T-helper 1 cell treated with Interleukin-12 subunit alpha and Interleukin-12 subunit beta and Interleukin-4 antibody, amounts not matched to agents 30 μg/mL and 1 μg/mL, for 36 hours (primary cell): Measurements from ENCODE around the gene AP2B1.
A peak's percentile ranks its signal among the peaks of the same experiment; 100 is the strongest.

Experiments
- H3K27ac Mint-ChIP-seq: one replicate; pipeline ENCODE4 v1.8.0; 2021; ENCODE audit warnings: mild to moderate bottlenecking, mixed read lengths
- H3K27me3 Mint-ChIP-seq: one replicate; pipeline ENCODE4 v1.8.0; 2021; ENCODE audit warnings: low read depth, mixed read lengths
- H3K36me3 Mint-ChIP-seq: one replicate; pipeline ENCODE4 v1.8.0; 2021; ENCODE audit warnings: low read depth, mixed read lengths
- H3K4me1 Mint-ChIP-seq: one replicate; pipeline ENCODE4 v1.8.0; 2021; ENCODE audit warnings: low read depth, mixed read lengths
- H3K4me3 Mint-ChIP-seq: one replicate; pipeline ENCODE4 v1.8.0; 2021; ENCODE audit warnings: mild to moderate bottlenecking, moderate library complexity, mixed read lengths
- H3K9me3 Mint-ChIP-seq: one replicate; pipeline ENCODE4 v1.8.0; 2021; ENCODE audit warnings: mixed read lengths

AP2B1 gene

DNA sequence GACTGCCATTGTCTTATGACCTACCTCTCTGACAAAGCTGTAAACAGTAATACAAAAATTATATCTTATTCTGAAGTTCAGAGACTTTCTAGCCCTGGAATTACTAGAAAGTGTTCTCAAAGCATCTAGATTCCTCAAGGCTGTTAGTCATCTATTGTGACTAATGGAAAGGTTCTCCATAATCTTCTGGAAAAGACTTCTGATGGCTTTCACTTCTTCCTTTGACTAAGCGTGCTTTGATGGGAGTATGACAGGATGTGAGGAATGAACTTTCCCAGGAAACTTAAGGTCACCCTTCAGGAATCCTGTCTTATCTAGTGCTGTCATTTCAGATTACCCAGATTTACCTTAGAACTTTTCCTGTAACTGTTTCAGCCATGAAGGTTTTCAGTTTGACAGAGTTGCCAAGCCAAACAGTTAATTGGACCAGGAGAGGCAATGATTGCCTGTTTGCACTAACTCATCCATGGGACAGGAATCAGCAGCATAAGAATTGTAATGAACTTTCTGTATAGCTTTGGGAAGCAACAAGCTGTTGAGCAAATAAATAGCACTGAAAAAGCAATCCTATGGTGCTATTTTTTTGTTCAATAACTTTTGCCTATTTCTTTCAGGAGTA lies 43.5 kb downstream of the AP2B1 start:
- no peak overlapping the region for H3K4me3 Mint-ChIP-seq
- peaks cover 28% of the 10 kb centered on the region for H3K36me3 Mint-ChIP-seq
- no peak overlapping the region for H3K27ac Mint-ChIP-seq
- no peaks in the 10 kb centered on the region for H3K9me3 Mint-ChIP-seq
- peaks cover 5% of the 10 kb centered on the region for H3K4me1 Mint-ChIP-seq
- no peaks in the 10 kb centered on the region for H3K27me3 Mint-ChIP-seq

DNA sequence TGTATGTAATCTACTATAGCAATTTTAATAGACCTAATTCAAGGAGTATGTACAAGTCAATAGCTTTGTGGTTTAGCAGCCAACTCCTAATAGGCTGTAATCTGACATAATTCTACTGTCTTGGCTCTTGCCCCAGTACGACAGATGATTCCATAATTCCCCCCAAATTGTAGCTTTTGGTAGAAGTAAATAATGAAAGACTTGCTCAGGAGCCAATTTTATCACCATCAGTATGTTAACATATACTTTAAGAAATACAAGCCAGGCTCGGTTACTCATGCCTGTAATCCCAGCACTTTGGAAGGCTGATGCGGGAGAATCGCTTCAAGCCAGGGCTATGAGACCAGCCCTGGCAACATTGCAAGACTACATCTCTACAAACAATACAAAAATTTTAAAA lies 53.9 kb downstream of the AP2B1 start:
- H3K4me1 Mint-ChIP-seq, result peaks cover 4% of the 10 kb centered on the region
- no peak overlapping the region for H3K4me3 Mint-ChIP-seq
- no peaks in the 10 kb centered on the region for H3K27me3 Mint-ChIP-seq
- H3K27ac Mint-ChIP-seq, result no peak overlapping the region
- no peaks in the 10 kb centered on the region for H3K9me3 Mint-ChIP-seq
- peaks cover 35% of the 10 kb centered on the region for H3K36me3 Mint-ChIP-seq

DNA sequence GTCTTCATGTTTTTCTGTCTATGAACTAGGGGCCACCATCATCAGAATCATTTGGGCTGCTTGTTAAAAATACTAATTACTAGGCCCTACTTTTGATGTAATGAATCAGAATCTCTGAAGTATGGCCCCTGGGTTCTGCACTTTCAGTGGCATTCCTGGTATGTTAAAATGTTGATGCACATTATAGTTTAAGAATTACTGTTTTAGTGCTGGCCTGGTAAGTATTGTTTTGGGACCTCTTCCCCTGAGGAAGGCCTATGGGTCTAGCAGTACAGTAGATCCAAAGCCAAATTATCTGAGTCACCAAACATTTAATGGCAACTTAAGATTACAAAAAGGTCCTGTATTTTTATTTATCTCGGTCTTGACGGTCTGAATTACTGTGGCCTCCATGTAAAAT lies 58.8 kb downstream of the AP2B1 start:
- H3K4me1 Mint-ChIP-seq, result peaks cover 1% of the 10 kb centered on the region
- no peak overlapping the region for H3K27ac Mint-ChIP-seq
- peaks cover 30% of the 10 kb centered on the region for H3K36me3 Mint-ChIP-seq

DNA sequence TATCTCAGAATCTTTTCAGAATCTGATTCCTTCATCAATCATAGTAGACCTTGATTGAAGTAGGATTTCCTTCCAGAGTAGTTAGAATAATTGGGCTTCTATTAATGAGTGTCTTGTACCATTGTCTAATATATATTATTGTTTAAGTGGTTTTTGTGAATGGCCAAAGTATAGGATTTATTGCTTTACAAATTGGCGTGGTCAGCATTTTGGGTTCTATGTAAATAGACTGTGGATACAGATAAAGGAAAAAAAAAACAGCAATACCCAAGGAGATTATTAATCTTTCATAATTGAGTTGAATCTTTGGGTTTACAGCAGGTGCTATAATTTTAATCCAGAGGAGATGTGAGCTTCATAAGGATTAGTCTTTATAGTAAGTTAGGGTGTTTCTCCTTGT lies 64.3 kb downstream of the AP2B1 start:
- Mint-ChIP-seq H3K9me3 (no peaks in the 10 kb centered on the region), H3K36me3 (peaks cover 33% of the 10 kb centered on the region), H3K27ac (no peak overlapping the region), H3K4me3 (no peak overlapping the region), H3K27me3 (no peaks in the 10 kb centered on the region), H3K4me1 (peaks cover 2% of the 10 kb centered on the region)

More for the DNA sequence above, 58.8 kb downstream of the AP2B1 start:
- no peaks in the 10 kb centered on the region for H3K27me3 Mint-ChIP-seq
- H3K4me3 Mint-ChIP-seq, result no peak overlapping the region
- no peaks in the 10 kb centered on the region for H3K9me3 Mint-ChIP-seq

DNA sequence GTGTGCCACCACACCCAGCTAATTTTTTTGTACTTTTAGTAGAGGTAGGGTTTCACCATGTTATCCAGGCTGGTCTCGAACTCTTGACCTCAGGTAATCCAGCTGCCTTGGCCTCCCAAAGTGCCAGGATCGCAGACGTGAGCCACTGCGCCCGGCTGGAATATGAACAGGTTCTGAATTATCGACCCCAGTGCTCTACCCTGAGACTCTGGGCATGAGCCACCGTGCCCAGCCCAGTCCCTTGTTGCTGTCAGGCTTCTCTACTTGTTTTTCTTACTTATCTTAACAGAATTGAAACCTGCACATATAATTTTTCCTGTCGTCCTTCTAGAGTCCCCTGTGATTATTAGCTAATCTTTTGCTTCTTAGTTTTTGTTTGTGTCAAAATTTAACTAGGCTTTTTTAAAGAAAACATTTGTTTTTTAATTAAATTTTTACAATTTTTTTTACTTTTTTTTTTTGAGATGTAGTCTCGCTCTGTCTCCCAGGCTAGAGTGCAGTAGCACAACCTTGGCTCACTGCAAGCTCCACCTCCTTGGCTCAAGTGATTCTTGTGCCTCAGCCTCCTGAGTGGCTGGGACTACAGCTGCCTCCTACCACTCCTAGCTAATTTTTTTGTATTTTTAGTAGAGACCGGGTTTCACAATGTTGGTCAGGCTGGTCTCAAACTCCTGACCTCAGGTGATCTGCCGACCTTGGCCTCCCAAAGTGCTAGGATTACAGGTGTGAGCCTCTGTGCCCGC lies 66.7 kb downstream of the AP2B1 start:
- no peak overlapping the region for H3K4me3 Mint-ChIP-seq
- peaks cover 32% of the 10 kb centered on the region for H3K36me3 Mint-ChIP-seq
- no peaks in the 10 kb centered on the region for H3K9me3 Mint-ChIP-seq
- H3K27ac Mint-ChIP-seq, result no peak overlapping the region
- H3K4me1 Mint-ChIP-seq, result peaks cover 2% of the 10 kb centered on the region
- H3K27me3 Mint-ChIP-seq, result no peaks in the 10 kb centered on the region

DNA sequence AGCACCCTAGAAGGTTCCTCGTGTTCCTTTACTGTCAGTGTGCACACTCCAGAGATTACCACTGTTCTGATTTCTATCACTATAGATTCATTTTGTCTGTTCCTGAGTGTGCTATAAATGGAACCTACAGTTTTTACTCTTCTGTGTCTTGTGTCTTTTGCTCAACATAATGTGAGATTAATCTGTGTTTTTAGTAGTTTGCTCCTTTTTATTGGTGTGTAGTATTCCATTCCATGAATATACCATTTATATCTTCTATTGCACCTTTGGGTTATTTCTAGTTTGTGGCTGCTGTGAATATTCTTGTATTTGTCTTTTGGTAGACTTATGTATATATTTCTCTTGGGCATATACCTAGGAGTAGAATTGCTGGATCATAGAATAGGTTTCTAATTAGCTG lies 68.2 kb downstream of the AP2B1 start:
- Mint-ChIP-seq H3K4me3 (no peak overlapping the region), H3K9me3 (no peaks in the 10 kb centered on the region), H3K27ac (no peak overlapping the region), H3K4me1 (peaks cover 6% of the 10 kb centered on the region), H3K36me3 (peaks cover 39% of the 10 kb centered on the region), H3K27me3 (no peaks in the 10 kb centered on the region)

DNA sequence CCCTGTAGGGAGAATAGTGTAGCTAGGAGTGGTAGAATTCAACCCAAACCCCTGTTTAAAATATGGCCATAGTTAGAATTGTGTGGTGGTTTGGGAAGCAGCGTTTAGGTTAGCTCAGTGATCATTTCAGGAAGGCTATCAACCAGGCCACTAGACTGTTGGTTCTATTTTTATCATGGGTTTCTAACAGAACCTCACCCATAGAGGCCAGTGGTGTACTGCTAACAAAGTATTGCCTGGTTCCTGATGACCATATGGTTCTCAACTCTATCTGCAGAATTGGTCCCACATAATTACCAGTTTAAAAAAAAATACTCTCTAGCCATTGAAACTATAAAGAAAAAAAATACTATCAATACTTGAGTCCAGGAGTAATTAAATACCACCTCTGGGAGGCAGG lies 73.8 kb downstream of the AP2B1 start:
- peaks cover 3% of the 10 kb centered on the region for H3K4me1 Mint-ChIP-seq
- peaks cover 33% of the 10 kb centered on the region for H3K36me3 Mint-ChIP-seq
- H3K27ac Mint-ChIP-seq, result no peak overlapping the region
- H3K27me3 Mint-ChIP-seq, result no peaks in the 10 kb centered on the region
- no peaks in the 10 kb centered on the region for H3K9me3 Mint-ChIP-seq
- no peak overlapping the region for H3K4me3 Mint-ChIP-seq

DNA sequence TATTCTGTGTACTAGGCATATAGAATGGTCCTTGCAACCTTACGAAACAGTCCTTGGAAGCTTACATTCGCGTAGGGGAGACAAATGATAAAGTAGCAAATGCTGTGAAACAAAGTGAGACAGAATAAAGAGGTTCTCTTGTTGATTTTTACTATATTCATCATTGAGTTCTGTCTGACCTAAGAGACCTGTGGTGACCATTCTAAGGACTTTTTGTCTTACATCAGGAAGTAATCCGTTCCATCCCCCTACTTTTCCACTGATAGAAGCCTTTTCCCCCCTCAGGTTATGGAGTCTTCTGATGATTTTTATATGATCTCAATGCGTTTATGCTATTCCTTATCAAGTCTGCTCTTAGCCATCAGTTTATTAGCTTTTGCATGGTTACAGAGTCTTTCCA lies 77.6 kb downstream of the AP2B1 start:
- Mint-ChIP-seq H3K4me3 (no peak overlapping the region), H3K36me3 (peaks cover 22% of the 10 kb centered on the region), H3K27ac (no peak overlapping the region)

DNA sequence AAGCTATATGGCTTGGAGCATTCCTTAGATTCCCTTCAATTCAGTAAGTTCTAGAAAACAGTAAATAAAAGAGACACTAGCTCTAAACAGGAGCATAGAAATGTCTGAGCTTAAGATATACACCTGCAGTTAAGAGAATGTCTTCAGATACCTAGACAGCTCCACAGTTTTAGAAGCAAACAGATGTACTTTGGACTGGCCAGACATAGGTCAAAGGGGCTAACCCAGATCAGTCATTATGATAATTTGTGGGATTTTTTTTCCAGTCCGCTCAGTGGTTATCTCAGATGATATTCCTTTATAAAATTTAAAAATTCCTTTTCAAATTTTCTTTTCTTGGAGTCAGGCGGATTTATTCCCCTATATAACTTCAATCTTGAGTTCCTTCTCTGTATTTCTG lies 78.5 kb downstream of the AP2B1 start:
- no peak overlapping the region for H3K27ac Mint-ChIP-seq
- H3K9me3 Mint-ChIP-seq, result no peaks in the 10 kb centered on the region
- peaks cover 20% of the 10 kb centered on the region for H3K36me3 Mint-ChIP-seq
- H3K4me1 Mint-ChIP-seq, result no peaks in the 10 kb centered on the region
- H3K4me3 Mint-ChIP-seq, result no peak overlapping the region
- H3K27me3 Mint-ChIP-seq, result no peaks in the 10 kb centered on the region

More for the DNA sequence above, 77.6 kb downstream of the AP2B1 start:
- H3K9me3 Mint-ChIP-seq, result no peaks in the 10 kb centered on the region
- H3K27me3 Mint-ChIP-seq, result no peaks in the 10 kb centered on the region
- no peaks in the 10 kb centered on the region for H3K4me1 Mint-ChIP-seq

DNA sequence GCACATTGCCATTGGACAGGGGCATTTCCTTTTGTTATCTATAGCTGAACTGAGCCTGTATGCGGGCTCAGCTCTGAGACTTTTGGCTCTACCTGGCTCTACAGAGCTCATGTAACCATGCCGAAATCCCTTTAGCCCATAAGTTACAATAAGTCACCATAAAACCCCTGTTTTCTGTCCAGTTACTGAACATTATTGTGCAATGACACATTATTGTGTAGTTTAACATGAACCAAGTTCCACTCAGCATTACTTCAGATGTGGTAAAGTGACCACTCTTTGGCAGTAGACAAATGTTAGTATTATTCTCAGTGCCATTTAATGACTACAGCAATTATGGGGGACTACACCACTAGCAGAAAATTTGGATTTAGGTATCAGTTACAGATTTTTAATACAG lies 78.9 kb downstream of the AP2B1 start:
- Mint-ChIP-seq H3K27ac (no peak overlapping the region), H3K9me3 (no peaks in the 10 kb centered on the region), H3K27me3 (no peaks in the 10 kb centered on the region), H3K4me3 (no peak overlapping the region), H3K36me3 (peaks cover 24% of the 10 kb centered on the region), H3K4me1 (no peaks in the 10 kb centered on the region)

DNA sequence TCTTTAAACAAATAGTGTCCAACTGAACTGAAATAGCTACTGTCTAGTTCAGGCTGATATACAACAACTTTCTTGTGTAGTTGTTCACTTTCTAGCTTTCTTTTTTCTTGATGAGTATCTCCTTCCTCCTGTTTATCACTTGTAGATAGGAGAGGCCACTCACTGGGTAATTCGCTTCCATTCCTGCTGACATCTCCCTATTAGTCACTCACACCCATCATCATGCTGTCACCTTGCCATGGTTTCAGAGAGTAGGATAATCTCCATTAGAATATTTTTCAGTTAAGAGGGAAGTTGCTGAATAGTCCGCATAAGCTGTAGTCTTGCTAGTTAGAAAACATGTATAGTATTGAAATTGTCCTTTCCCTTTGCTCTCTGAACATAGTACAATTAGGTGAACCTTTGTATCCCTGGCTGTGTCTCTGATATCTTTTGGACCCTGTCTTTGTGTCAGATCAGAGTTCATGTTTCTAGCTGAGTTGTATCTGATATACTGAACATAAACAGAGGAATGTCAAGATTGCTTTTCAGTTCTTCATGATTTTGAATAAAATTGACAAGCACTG lies 79.9 kb downstream of the AP2B1 start:
- no peak overlapping the region for H3K4me3 Mint-ChIP-seq
- H3K4me1 Mint-ChIP-seq, result peaks cover 2% of the 10 kb centered on the region
- no peaks in the 10 kb centered on the region for H3K9me3 Mint-ChIP-seq
- H3K27ac Mint-ChIP-seq, result no peak overlapping the region
- peaks cover 32% of the 10 kb centered on the region for H3K36me3 Mint-ChIP-seq
- H3K27me3 Mint-ChIP-seq, result no peaks in the 10 kb centered on the region

DNA sequence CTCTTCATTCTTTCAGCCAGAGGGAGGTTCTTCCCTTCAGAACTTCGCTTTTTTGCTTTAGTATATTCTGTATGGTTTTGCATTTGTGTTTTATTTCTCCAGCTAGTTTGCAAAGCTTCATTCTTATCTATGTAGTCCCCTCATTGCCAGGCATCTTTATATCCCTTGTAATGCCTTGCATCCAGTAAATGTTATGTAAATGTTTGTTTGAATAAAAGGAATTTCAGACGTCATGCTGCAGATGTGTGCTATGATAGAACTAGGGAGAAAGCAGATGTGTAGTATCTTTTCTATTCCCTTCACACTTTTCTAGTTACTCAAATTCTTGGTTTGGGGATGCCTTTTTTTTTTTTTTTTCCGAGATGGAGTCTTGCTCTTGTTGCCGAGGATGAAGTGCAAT lies 81.7 kb downstream of the AP2B1 start:
- no peak overlapping the region for H3K27ac Mint-ChIP-seq
- peaks cover 2% of the 10 kb centered on the region for H3K4me1 Mint-ChIP-seq
- no peaks in the 10 kb centered on the region for H3K27me3 Mint-ChIP-seq
- no peak overlapping the region for H3K4me3 Mint-ChIP-seq
- no peaks in the 10 kb centered on the region for H3K9me3 Mint-ChIP-seq
- H3K36me3 Mint-ChIP-seq, result peaks cover 36% of the 10 kb centered on the region

DNA sequence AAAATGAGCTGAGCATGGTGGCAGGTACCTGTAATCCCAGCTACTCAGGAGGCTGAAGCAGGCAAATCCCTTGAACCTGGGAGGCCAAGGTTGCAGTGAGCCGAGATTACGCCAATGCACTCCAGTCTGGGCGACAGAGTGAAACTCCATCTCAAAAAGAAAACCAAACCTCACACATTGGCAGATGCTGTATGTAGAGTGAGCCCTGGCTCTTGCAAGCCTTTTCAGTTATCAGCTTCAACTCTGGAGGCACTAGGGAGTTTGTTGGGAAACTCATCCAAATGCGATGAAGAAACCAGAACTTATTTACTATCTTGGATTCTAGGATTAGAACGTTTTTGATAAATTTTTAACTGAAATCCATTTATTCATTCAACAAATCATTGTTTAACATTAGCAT lies 87.4 kb downstream of the AP2B1 start:
- no peaks in the 10 kb centered on the region for H3K9me3 Mint-ChIP-seq
- H3K4me3 Mint-ChIP-seq, result no peak overlapping the region
- H3K27ac Mint-ChIP-seq, result no peak overlapping the region
- peaks cover 17% of the 10 kb centered on the region for H3K4me1 Mint-ChIP-seq
- no peaks in the 10 kb centered on the region for H3K27me3 Mint-ChIP-seq
- H3K36me3 Mint-ChIP-seq, result peaks cover 45% of the 10 kb centered on the region

DNA sequence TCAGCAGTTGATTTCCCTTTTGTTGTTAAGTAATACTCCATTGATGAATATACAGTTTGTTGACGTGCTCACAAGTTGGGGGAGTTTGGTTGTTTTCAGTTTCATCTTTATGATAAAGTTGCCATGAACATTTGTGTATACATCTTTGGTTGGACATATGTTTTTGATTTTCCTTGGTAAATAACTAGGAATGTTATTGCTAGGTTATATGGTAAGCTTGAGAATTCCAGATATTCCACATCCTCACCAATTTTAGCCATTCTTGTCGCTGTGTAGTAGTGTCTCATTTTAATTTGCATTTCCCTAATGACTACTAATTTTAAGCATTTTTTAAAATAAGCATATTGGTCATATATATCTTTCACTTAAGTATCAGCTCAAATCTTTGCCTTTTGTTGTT lies 89.3 kb downstream of the AP2B1 start:
- Mint-ChIP-seq H3K4me1 (peaks cover 17% of the 10 kb centered on the region), H3K27ac (no peak overlapping the region), H3K9me3 (no peaks in the 10 kb centered on the region), H3K27me3 (no peaks in the 10 kb centered on the region), H3K36me3 (peaks cover 35% of the 10 kb centered on the region), H3K4me3 (no peak overlapping the region)

DNA sequence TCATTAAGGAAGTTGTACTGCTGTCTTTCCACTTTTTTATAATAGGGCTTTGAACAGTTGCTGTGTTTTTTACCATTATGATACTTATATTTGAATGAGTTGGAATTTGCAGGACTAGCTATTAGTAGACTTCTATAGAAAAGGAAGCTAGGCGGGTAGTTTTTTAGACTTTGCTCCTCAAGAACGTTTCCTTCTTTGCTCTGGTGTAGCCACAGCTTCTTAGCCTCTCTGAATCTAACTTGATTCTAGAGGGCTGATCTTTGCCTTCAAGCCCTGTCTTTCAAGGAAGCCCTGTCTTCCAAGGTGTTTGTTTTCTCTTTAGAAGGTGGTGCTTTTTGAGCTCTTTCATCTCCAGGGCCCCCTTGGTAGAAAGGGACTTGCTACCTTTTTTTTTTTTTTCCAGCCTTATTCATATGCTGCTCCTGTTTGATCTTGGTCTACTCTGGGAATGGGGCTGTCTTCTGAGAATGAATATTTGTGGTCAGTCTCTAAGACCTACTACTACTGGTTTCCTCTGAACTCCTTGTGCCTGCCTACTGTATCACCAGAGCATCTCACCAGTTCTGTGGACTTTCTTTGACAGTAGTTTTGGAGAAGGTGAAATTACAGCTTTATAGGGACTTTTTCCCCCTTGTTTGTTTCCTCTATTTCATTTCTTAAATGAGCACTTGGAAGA lies 92.0 kb downstream of the AP2B1 start:
- Mint-ChIP-seq H3K27ac (peak overlapping the region; percentile 29), H3K36me3 (peaks cover 26% of the 10 kb centered on the region), H3K27me3 (no peaks in the 10 kb centered on the region), H3K4me3 (no peak overlapping the region), H3K9me3 (no peaks in the 10 kb centered on the region), H3K4me1 (peaks cover 16% of the 10 kb centered on the region)
